Fibroblast of pulmonary artery (primary cell): ENCODE data around the gene PTCH2.

ENCODE experiments used
- DNase-seq: peaks from one replicate; pipeline ENCODE4 v3.0.0-alpha.2; 2010; ENCODE audit warnings: low read depth
- H3K4me3 ChIP-seq: replicated peaks from 2 replicates; pipeline ENCODE4 v1.5.1; 2011; ENCODE audit warnings: low read depth, mild to moderate bottlenecking, control low read depth, low read length, moderate library complexity
- TF ChIP-seq, protein P1 (sequence below): IDR thresholded peaks from 2 replicates; pipeline ENCODE4 v1.5.1; 2011; ENCODE audit warnings: mild to moderate bottlenecking, control low read depth, low read length, inconsistent platforms; ENCODE audit errors: missing control alignments

The PTCH2 gene

DNA sequence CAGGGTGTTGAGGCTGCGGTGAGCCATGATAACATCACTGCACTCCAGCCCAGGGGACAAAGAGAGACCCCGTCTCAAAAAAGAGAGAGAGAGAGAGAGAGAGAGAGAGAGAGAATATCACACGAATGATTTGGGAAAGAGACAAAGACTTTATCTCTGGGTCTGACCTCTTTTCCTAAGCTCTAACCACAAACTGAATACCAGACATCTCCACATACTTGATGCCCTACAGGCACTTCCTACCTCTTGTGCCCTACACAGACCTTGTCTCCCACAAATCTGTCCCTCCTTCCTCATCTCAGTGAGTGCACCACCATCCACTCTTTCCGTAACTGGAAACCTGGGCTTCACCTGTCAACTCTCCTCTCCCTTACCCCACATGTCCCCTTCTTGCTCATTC lies 27.0 kb upstream of the PTCH2 start:
- TF ChIP-seq, protein P1, sequence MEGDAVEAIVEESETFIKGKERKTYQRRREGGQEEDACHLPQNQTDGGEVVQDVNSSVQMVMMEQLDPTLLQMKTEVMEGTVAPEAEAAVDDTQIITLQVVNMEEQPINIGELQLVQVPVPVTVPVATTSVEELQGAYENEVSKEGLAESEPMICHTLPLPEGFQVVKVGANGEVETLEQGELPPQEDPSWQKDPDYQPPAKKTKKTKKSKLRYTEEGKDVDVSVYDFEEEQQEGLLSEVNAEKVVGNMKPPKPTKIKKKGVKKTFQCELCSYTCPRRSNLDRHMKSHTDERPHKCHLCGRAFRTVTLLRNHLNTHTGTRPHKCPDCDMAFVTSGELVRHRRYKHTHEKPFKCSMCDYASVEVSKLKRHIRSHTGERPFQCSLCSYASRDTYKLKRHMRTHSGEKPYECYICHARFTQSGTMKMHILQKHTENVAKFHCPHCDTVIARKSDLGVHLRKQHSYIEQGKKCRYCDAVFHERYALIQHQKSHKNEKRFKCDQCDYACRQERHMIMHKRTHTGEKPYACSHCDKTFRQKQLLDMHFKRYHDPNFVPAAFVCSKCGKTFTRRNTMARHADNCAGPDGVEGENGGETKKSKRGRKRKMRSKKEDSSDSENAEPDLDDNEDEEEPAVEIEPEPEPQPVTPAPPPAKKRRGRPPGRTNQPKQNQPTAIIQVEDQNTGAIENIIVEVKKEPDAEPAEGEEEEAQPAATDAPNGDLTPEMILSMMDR = no peak
- no peak overlapping the region for H3K4me3 ChIP-seq
- DNase-seq = no peak

DNA sequence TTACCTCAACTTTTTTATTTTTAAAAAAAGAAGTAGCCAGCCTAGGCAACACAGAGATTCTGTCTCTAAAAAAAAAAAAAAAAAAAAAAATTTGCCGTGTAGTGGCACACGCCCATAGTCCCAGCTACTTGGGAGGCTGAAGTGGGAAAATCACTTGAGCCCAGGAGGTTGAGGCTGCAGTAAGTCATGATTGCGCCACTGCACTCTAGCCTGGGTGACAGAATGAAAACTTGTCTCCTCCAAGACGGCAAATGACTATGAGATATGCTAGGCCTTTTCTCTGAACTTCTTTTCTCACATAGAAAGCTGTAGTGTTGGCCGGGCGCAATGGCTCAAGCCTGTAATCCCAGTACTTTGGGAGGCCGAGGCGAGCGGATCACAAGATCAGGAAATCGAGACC lies 24.7 kb upstream of the PTCH2 start:
- DNase-seq = no peak
- TF ChIP-seq, protein P1 = no peak
- H3K4me3 ChIP-seq = no peak overlapping the region

DNA sequence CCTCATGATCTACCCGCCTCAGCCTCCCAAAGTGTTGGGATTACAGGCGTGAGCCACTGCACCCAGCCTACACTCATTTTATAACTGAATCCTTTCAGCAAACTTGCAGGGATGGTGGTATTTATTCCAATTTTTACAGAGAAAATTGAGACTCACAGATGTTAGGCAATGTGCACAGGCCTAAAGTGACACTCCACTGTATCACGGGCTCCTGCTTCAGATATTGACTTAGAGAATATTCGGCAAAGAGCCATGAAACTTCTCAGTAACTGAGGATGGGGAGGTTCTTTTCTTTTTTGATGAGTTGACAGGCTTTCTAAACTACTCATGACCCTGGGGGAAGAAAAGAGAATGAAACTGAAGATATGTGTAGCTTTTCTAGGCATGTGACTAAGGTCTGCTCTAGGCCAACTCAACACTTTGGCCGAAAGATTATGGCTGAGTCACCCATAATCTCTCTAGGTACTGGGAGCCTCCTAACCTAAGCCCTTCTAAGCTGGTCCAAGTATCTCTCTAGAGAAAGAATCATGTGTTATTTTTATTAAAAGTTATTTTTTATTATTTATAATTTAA lies 19.9 kb upstream of the PTCH2 start:
- TF ChIP-seq, protein P1 = no peak
- H3K4me3 ChIP-seq = no peak overlapping the region
- DNase-seq = peak; percentile 75

GRCh38 chr1:44860891-44861425 lies 17.9 kb upstream of the PTCH2 start:
- H3K4me3 ChIP-seq = no peak overlapping the region
- no peak for DNase-seq
- TF ChIP-seq, protein P1 = no peak

- TF ChIP-seq, protein P1 = no peak
- H3K4me3 ChIP-seq = no peak overlapping the region
- DNase-seq = no peak
Observed at GRCh38 chr1:44860331-44860730, 17.3 kb upstream of the PTCH2 start.

DNA sequence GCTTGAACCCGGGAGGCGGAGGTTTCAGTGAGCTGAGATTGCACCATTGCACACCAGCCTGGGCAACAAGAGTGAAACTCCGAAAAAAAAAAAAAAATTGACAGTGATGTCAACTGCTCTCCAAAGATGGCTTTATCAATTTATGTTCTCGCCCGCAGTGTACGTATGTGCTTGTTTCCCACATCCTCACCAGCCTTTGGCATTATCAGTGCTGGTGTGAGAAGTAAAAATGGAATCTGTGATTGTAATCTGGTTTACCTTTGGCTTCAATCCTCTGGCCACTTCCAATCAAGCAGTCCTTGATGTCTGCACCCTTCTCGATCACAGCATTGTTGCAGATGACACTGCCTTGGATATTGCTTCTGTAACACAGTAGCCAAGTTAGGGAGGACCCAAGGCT lies 14.4 kb upstream of the PTCH2 start:
- no peak overlapping the region for H3K4me3 ChIP-seq
- TF ChIP-seq, protein P1 = no peak
- no peak for DNase-seq

GRCh38 chr1:44855742-44856141 lies 12.7 kb upstream of the PTCH2 start:
- DNase-seq = no peak
- no peak overlapping the region for H3K4me3 ChIP-seq
- TF ChIP-seq, protein P1 = no peak
